GM19238 (cell line): ENCODE measurements around the gene CYSTM1.
"Not testable (repeated sequence)": the region's sequence is repeated elsewhere in the genome, so short reads cannot be mapped to it uniquely, and the experiment has no call there.

Experiments
- DNase-seq: peaks from one replicate; pipeline ENCODE4 v3.0.0; 2011; ENCODE audit warnings: low spot score; ENCODE audit not compliant: insufficient read length

The CYSTM1 gene

DNA sequence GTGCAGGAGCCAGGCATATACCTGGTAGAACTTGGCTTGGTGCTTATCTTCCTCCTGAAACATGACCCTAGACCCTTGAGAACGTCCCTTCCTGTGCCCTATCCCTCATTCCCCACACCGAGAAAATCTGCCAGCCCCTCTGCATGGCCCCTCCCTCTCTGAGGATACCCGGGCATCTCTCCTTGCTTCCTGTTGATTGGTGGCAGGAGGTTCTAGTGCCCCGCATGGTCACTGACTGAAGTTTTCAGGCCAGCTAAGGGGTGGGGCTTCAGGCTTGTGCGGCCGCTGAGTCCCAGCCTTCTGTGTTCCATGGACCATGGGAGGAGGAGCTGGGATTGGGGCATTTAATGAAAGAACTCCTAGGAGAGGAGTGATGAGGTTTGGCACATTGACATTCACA, 26.5 kb upstream of the CYSTM1 start:
- DNase-seq: no peak

DNA sequence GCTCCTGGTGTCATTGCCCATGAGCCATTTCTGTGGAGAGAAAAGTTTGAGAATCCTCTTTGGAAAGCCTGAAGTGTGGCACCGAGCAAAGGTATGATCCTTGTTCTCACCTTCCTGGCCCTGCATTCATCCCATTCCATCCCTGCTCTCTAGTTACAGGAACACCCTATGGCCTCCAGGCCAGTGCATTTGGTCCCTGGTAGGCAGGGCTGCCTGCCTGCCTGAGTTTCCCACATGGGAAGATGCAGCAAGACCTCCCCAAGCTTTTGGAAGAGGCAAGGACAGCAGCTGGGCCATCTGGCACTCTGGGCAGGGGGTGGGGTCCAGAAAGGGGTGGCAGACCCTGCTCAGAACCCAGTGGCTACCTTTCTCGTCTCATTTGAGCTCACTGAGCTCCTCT, 24.8 kb upstream of the CYSTM1 start:
- no peak for DNase-seq

DNA sequence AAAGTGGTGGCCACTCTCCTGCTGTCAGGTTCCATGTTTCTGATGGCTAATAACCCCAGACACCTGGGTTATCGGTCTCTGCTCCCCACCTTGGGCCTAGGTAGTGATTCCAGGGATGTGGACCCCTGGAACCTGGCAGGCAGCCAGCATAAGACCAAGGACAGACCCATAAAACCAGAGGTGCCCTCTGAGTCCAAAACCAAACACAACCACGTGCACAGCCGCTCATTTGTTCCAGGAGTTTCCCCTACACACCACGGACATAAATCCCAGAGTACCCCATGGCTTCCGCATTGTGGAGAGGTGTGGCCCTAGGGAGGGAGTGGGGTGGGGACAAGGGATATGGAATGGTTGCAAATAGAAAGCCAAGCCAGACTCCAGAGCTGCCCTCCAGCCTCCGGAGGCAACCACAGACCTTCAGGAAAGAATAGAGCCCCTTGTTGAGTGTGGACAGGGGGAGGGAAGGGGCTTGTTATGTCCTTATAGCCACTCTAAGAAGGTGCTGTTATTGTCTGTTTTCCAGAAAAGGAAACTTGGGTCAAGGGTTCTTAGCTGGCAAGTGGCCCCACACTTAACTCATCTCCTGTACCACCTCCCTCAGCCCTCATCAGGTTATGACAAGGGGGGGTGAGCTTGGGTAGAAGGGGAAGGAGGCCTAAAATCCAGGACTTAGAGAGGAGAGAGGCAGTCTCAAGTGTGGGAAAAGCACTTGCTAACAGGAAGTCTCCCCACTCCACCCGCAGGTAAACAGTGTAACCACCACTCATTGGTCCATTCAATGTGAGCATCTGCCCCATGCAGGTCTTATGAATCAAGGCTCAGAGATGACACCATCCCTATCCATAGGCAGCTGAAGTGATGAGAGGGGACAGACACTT, 23.6 kb upstream of the CYSTM1 start:
- no peak for DNase-seq

DNA sequence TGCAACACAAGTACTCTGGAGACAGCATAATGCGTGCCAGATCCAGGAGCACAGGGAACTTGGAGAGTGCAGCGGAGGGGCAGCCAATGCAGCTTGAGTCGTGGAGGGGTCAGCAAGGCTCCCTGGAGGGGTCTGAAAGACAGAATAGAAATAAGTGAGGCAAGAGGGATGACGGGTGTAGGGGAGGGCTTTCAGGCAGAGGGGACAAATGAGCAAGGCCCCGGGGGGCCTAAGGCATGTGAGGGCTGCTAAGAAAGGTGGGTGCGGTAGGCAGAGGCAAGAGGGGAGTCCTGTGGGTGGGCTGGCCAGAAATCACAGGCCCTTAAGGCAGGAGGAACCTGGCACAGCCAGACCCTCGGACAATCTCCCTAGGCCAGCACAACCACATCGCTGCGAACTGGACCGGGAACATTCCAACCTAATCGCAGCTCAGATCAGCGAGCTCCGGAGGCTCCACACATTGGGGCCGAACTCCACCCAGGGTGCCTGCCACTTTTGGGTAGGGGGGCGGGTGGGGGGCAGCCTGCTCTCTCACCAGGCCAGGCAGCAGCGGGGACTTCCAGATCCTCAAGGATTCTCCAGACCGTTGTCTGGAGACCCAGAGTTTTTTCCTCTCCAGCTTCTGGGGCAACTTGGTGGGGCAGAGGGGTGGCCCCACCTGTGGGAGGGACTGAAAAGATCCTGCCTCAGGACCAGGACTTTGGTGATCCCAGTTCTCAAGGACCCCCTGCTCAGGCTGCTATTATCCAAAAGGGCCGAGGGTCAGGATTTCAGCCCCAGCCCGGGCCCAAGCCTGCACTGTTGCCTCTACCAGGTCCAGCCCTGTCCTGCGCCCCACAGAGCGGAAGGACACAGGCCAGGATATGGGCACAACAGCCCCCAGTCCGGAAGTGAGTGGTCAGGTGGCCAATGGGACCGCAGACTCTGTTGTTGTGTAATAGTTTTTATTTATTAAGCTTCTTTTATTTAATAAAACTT, 22.7 kb upstream of the CYSTM1 start:
- DNase-seq: no peak

DNA sequence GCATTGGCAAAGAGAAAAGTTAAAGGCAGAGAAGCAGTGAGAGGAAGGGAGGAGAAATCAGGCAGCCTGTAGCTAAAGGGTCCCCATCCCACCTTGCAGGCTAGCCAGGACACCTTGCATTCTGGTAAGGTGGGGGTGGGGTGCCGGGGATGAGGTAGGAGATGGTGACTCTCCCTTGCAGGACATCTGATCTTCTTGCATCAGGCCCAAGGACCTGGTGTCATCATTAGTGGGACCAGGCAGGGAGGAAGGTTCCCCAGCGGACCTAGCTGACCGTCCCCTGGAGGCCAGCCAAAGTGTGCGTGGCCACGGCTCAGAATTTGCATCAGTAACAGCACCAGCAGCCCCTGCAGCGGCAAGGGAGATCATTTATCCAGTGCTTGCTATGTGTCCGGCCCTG, 21.7 kb upstream of the CYSTM1 start:
- no peak for DNase-seq

DNA sequence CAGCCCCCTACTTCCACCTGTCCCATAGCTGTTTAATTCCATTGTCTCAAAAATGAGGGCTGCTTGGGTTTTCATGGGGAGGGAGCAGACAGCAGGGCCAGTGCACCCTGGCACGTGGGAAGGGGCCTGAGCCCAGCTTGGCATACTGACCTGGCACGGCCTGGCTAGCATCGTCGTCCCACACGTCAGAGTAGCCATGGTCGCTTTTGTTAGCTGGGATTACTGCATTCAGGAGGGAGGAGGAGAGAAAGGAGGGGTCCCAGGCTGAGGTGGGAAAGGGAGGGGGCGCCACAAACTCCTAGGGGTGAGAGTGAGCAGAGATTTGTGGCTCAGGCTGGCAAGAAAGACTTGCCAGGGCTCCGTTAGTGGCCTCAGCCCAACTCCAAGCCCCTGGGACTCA, 21.1 kb upstream of the CYSTM1 start:
- DNase-seq: no peak

DNA sequence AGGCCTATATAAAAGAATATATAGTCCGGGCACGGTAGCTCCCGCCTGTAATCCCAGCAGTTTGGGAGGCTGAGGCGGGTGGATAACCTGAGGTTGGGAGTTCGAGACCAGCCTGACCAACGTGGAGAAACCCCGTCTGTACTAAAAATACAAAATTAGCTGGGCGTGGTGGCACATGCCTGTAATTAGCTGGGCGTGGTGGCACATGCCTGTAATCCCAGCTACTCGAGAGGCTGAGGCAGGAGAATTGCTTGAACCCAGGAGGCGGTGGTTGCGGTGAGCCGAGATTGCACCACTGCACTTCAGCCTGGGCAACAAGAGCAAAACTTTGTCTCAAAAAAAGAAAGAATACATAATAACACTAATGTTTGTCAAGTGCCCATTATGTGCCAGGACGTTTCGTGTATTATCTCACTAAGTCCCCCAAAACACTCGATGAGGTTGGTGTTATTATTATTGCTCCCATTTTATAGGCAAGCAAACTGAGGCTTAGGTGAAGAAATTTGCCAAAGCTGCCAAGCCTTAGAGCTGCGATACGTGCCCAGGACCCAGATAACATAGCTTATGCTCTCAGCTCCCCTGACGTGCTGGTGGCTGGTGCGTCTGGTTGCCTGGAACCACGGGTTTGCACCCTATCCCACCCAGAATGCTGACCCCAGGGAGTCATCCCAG, 20.1 kb upstream of the CYSTM1 start:
- not testable (repeated sequence) for DNase-seq

DNA sequence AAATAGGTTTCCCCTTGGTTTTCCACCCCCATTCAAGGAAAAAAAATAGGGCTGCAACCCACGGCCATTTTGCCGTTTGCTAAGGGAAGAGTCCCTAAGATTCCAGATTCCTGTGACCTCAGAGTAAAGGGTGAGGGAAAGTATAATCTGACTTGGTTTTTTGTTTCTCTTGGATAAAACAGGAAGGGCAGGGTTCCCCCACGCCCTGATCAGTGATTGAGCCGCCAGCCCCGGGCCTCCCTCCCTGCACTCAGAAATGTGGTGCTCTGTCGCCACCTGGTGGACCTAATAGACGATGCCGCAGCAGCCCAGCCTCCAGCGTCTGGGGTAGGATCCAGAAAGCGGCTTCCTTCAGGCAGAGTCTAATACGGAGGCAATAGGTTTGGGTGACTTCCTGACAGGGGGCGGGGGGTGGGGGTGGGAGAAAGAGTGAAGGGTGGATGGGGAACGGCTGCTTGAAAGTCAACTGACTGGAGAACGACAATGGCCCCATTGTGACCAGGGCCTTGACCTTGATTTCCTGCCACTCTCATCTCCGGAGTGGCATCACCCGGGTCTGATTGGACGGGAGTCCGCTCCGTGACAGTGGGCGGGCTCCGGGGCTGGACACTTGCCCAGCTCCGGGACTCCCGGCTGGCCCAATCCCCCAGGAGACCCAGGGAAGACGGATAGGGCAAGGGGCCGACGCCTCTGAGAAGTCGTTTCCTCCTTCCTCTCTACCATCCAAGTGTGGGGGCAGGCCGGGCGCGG, 17.8 kb upstream of the CYSTM1 start:
- peak; percentile 87 for DNase-seq

DNA sequence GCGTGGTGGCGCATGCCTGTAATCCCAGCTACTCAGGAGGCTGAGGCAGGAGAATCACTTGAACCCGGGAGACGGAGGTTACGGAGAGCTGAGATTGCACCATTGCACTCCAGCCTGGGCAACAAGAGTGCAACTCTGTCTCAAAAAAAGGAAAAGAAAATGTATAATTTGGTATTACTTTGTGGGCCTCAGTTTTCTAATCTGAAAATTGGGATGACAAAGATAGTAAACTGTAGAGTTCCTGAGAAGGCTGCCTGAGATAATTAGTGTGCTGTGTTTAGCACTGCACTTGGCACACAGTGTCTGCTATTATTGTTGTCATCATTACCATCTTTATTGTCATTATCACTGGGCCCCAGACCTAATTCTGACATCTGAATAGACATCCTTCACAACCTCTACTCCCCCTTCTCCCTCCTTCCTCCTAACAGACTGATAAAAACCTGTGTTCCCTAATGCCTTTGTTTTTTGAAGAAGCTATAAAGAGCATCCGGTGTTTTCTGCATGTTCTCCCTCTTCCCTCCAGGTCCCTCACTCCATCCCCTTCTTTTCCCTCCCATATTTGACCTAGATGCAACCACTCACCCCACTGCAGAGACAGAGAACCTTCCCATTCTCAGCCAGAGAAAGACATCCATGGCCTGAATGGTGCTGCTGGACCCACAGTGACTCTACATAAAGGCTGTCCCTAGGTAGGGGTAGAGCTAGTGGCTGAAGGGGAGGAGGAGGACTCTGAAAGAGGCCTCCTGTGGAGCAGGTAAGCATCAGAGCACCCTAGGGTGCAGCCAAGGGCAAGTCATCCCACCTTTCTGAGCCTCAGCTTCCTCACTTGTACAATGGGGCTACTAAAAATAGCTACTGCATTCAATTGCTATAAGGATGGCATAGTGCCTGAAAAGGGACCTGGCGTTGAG, 15.7 kb upstream of the CYSTM1 start:
- no peak for DNase-seq

DNA sequence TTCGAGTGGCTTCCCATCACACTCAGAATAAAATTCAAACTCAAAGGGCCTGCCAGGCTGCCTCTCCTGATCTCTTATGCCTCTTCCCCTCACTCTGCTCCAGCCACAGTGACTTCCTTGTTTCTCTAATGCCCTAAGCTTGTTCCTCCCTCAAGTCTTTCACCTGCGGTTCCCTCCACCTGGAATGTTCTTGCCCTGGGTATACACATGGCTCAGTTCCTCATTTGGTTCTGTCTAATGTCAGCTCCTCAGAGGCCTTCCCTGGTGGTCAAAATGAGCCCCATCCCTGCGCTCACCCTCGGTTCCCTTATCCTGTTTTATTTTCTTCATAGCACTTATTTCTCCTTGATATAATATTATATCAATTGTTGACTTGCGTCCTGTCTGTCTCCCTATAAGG, 12.7 kb upstream of the CYSTM1 start:
- no peak for DNase-seq

DNA sequence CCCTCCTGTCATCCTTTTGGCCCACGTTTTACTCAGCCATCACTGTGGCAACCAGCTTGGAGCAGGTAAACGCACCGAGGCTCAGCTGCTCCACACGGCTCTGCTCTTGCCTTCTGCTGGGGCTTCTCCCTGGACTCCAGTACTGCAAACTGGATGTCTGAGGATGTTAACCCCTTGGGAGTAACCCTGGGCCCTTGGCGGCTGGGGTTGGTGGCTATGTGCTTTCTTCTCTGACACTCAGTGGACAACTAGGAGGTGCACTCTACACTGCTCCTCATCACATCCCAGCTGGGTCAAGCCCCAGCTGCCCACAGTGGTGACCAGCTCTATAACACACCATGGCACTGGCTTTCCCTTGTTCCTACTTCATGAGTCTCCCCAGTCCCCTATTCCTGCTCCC, 12.2 kb upstream of the CYSTM1 start:
- no peak for DNase-seq

DNA sequence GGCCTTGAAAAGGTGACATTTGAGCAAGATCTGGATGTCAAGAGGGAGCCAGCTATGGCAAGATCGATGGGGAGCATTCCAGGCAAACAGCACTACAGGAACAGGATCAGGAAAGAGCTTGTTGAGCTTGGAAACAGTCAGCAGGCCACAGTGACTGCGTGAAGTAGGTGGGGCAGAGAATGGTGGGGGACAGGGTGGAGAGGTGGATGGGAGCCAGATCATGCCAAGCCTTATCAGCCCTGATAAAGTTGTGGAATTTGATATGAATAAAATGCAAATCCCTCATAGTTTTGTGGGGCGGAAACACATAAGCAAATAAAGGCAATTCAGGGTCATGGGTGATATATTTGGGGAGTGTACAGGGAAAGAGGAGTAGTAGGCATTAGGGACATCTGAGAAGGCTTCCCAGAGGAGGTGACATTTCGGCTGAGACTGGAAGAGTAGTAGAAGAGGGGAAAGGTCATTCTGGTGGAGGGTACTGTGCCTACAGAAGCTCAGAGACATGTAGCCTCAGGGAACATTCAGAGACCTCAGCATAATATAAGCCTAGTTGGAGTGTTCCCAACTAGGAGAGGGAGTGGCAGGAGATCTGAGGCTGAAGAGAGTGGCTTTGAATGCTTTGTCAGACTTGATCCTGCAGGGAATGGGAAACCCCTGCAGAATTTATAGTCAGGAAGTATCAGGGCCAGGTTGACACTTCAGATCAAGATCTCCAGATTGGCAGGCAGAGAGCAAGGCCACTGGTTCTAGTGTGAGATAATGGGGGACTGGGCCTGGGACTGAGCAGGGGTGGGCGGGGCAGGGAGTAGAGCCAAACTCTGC, 9.7 kb upstream of the CYSTM1 start:
- no peak for DNase-seq

DNA sequence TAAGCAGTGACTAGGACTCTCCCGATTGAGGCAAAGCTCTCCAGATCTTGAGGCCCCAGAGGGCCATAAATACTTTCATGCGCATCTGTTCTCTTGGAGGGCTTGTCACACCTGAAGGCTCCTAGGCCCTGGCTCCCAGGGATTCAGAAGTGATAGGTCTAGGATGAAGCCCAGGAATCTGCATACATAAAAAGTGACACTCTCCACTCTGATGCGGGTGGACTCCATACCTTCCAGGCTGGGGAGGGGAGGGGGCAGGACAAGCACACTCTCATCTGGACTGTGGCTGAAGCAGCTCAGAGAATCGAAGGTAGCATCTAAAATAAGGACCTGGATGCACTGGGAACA, 9.1 kb upstream of the CYSTM1 start:
- no peak for DNase-seq

DNA sequence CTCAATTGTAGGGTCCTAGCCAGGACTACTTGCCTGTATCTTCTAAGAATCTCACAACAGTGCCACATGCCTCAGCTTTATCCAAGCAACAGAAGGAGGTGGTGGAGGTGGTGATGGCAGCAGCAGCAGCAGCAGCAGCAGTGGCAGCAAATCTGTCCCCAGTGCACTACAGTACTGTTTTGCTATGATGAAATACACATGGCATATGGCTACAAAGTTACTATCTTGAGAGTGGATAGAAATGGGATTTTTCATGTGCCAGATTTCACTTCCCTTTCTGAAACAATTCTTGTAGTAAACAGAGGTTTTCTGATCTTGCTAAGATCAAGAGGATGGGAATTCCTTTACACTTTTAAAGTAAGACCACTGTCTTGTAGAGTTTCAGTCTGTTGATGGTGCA, 8.1 kb upstream of the CYSTM1 start:
- DNase-seq: no peak

DNA sequence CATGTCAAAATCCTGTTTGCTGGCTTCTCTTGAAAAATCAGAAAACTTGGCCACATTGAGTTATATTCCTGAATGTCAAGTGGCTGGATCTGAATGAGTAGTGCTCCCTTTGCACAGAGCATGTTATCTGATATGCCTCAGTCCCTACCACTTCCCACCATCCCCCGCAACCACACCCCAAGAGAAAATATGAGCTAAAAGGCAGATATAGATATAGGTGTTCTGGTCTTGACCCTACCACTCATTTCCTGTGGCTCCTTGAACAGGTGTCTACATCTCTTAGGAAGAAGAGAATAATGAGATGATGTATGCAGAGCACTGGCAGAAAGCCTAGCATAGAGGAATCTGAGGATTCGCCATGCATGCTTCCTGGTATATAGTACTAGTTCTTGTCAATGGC, 6.6 kb upstream of the CYSTM1 start:
- no peak for DNase-seq

DNA sequence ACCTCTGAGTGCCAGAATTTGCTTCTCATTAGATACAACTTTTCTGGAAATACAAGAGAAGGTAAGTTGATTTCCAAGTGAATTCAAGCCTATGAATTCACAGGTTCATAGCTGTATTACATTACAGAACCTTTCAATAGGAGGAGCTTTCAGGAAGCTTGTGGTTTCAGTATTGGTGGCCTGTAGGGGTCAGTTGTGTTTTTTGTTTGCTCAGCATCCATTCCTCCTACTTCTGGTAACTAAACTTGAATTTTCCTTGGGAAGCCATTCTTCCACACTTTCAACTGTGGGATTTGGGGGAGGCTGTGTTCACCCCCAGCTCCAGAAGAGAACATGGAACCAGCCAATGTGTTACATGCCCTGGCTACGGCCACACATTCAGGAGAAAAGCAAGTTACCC, 5.6 kb upstream of the CYSTM1 start:
- DNase-seq: no peak

DNA sequence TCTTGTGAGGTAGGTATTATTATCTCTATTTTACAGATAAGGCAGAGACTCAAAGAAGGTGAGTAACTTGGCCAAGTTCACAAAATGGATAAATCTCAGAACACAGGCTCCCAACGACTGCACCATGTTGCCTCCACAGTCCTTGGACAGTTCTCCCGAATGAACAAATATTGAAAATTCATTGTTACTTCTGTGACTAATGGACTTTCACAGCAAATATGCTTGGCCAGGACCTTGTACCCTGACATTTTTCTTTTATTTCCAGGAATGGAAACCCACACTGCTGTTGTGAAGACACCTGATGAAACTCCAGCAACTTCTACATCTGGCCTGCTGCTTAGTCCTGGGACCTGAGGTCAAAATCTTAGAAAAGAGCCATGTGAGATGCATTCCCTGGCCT, 2.5 kb upstream of the CYSTM1 start:
- no peak for DNase-seq

DNA sequence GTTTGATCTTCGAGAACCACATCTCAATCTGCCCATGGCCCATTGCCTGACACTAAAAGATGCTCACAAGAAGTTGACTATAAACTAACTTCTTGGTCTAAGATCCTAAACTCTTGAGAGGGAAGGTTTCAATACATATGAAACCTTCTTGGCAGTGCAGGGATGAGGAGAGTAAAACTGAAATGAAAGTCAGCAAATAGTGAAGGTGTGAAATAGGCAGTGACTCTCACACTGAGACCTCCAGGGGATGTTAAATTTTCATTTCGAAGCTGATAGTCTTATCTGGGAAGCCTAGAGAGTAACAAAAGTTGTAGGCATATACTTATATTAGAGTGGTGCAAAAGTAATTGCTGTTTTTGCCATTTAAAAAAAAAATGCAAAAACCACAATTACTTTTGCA, 974 bp upstream of the CYSTM1 start:
- no peak for DNase-seq

DNA sequence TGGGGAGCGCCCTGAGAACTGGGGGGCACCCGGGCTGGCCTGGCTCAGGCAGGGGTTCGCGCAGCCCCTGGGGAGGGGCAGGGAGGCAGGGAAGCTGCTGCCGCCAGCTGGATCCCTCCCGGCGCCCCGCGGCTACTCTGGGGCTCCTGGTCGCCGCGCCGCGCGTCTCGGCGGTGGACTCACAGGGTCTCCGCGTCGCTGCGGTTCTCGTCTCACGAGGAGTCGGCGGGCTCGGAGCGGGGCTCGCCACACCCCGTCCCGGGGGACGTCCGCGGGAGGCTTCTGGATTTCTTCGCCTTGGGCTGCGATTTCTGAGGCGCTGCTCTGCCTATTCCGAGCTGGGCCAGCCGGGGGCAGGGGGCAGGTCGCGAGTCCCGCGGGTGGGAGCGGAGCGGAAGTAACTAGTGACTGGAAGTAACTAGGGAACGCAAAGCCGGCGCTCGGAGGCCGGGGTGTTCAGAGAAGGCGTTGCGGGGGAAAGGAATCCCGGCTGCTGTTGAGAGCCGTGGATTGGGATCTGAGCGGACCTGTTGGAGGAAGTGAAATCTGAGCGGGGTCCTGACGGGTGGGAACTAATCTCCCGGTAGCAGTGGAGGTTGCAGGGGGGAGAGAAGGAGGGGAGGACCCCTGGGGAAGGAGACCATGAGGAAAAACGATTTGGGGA, 511 bp downstream of the CYSTM1 start:
- DNase-seq: peak; percentile 58
